Kidney tubule cell (primary cell): ENCODE measurements around the gene GPR143.
A peak's percentile ranks its signal among the peaks of the same experiment; 100 is the strongest.

ENCODE experiments used
- DNase-seq: peaks from one replicate; pipeline ENCODE4 v3.0.0-alpha.2; 2018; ENCODE audit warnings: low spot score

GPR143 gene

DNA sequence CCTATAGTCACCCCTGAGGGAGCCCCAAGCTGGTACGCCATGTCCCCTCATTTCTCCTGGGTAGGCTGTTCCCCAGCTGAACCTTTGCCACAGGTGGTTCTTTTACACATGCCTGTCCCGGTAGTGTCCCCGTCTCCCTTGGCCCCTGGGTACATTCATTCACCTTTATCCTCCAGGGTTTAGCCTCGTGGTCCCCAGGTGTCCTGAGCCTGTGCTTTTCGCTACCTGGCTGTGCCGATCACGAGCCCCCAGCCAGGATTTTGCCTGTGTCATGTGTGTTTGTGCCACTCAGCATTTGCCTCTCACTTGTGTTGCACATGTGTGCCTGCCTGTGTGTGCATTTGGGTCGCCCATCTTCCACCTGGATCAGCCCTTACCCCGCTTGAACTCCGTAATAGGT is 57.6 kb downstream of the GPR143 start:
- no peak for DNase-seq

DNA sequence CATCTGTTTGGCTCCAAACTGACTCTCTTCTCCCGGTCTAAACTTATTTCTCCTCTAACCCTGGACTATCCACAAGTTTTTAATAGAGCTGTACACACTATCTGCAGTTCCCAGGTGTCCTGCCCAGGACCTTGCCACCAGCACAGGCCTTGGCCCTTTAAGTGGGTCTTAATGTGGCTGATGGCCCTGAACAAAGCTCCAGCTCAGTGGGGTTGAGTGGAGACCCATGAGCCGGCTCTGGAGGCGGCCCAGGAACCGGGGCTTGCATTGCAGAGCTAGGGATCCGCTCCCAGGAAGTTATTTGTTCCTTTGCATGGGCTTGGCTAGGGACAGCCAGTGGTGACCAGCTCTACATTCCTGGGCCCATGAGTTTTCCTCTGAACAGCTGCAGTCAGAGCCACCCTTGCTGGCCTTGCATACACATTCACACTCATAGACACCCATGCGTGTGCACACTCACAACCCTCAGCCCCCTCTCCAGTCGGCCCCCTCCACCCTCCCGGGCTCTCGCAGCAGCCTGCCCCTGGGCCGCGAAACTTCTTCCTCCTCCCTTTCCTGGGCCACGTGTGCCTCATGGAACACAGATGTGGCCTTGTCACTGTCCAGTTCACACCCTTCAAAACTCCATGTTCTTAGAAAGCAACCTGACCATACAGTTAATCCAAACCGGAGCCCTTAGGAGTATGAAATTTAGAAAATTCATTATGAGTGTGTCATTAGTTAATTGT is 58.2 kb downstream of the GPR143 start:
- DNase-seq: peak; percentile 21

- no peak for DNase-seq
Measured at GRCh38 chrX:9706421-9706820, 59.2 kb downstream of the GPR143 start.

DNA sequence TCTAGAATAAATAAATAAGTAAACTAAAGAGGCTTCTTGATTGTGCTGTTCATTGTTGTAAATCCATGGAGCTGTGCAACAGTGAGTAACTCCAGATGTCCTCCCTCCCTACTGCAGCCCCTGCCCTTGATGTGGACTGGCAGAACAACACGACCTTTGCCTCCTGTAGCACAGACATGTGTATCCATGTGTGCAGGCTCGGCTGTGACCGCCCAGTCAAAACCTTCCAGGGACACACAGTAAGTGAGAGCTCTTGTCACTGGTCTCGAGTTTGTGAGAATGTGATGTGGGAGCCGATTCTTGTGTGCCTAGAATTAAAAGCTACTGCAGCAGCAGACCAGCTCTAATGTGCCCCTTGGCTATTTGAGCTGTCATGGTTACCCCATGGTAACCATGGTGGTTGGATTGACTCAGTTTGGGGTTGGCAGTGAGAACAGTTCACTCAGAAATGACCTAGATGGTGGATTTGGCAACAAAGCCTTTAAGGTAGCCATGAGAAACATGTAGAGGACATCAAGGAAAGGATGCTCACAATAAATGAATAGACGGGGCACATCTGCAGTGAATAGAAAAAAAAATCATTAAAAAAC is 60.7 kb downstream of the GPR143 start:
- DNase-seq: no peak

GRCh38 chrX:9703406-9703805 is 62.2 kb downstream of the GPR143 start:
- no peak for DNase-seq

GRCh38 chrX:9701790-9702189 is 63.9 kb downstream of the GPR143 start:
- no peak for DNase-seq

GRCh38 chrX:9700555-9700954 is 65.1 kb downstream of the GPR143 start:
- no peak for DNase-seq

GRCh38 chrX:9698576-9698975 is 67.1 kb downstream of the GPR143 start:
- no peak for DNase-seq

GRCh38 chrX:9693307-9694001 is 72.2 kb downstream of the GPR143 start:
- no peak for DNase-seq

GRCh38 chrX:9690046-9690445 is 75.6 kb downstream of the GPR143 start:
- DNase-seq: no peak

DNA sequence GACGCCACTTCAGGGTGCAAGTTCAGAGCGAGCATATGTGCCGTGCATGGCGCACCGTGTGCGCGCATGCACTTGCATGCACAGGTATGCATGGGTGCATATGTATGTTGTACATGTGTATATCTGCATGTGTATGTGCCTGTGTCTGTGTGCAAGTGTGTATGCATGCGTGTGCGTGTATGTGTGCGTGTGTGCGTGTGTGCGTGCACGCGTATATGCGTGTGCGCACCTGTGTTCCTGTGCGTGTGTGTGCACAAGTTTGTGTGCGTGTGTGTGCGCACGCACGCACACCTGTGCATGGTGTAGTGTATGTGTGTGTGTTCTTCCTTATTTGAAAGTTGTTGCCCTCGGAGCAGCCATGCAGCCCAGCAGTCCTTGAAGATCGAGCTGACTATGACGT is 76.8 kb downstream of the GPR143 start:
- no peak for DNase-seq

DNA sequence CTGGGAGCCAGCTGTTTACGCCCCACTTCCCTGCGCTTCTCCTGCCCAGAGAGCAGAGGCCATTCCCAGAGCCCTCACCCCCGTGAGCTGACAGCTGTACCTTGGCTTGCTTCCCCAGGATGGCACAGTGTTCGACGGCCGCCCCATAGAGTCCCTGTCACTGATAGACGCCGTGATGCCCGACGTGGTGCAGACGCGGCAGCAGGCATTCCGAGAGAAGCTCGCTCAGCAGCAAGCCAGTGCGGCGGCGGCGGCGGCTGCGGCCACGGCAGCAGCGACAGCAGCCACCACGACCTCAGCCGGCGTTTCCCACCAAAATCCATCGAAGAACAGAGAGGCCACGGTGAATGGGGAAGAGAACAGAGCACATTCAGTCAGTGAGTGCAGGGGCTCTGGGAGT is 77.7 kb downstream of the GPR143 start:
- no peak for DNase-seq

DNA sequence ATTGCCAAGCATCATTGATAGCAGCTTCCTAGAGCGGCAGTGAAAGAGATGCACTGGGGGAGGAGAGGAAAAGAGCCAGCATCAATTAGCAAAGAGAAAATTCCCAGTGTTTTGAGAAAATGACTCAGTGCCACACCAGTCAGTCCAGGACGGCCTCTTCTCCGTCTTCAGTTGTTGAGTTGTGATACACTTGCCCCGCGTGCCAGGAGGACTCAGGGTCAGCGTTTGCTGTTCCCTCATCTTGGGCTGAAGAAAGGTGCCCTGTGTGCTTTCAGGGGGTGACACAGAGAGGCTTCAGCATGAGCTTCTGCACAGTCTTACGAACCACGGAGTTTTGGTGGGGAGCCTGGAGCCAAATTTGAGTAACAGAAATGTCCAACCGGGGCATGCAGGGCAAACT is 82.3 kb downstream of the GPR143 start:
- no peak for DNase-seq

DNA sequence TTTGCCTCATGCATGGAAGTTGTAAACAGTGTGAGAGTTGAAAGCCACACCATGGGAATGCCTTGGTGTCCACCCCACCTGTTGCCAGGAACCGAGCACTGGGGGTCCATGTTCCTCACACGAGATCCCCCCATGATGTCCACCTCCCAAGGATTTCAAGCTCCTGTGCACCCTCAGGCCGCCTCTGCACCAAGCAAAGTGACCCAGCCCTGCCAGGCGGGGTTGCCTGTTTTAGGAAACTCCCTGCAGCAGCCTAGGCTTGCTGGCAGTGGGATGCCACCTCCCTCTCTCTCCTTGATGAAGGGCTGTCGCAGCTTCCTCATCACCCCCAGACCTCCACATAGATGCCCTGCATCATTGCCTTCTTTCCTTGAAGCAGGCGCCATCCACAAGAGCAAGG is 82.8 kb downstream of the GPR143 start:
- no peak for DNase-seq

GRCh38 chrX:9682456-9682855 is 83.2 kb downstream of the GPR143 start:
- DNase-seq: peak; percentile 8

DNA sequence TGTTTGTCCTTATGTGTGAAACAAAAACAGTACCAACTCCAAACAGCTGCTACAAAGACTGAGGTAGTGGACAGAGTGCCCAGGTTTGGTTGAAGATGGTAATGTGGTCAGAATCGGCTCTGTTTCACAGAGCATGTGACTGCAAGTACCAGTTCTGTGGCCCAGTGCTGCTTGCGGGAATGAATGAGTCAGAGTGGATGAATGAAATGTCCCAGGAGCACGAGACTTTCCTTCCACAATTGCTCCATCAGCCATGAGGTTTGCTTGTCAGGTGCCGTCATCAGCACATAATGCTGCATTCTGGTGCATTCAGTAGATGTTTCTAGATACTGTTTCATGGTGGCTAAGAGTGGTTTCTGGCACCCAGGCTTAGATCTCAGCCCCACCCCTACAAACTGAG is 84.2 kb downstream of the GPR143 start:
- DNase-seq: peak; percentile 72

DNA sequence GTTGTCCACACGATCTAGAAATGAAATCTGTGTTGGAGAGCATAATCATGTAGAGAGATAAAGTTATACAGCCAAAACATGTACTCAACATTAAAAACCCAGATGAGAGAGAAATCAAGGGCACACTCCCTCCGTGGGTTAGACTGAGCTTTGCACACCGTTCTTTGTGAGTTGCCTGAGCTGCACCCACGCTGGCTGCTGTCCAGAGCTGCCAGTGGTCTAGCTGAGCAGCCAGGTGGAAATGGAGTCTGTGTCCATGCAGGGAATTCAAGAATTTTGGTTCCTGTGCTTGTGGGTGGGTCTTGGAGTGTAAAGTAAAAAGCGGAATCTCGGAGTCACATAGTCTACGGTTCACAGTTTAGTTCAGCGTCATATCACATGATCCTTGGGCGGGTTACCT is 84.6 kb downstream of the GPR143 start:
- peak; percentile 35 for DNase-seq

- no peak for DNase-seq
Measured at GRCh38 chrX:9678215-9678965, 87.3 kb downstream of the GPR143 start.

DNA sequence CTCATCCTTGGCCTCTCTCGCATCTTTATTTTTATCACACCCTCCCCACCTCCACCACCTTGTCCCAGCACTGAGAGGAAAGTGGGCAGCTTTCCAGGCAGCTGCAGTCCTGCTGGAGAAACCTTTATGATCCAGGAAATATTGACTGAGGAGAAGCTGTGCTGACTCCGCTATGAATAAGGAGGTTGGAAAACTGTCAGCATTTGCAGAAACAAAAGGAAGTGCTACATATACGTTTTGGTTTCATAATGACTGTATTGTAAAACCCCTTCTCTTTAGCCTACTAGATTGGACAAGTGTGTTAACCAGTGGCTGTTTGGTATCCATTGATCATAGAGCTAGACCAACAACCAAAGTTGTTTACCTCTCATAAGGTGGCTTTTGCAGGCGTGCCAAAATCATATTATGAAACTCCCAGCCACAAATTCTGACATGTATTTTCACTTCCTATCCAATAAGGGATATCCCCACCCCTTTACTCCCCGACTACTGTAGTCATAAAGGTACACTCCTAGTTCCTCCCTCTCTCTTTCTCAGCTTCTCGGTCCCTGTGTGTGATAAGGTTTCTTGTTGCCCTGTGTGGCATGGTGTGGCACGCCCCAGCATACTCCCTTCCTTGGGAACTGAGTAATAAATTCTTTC is 88.4 kb downstream of the GPR143 start:
- peak; percentile 27 for DNase-seq

- no peak for DNase-seq
Measured at GRCh38 chrX:9676738-9677097, 88.9 kb downstream of the GPR143 start.

DNA sequence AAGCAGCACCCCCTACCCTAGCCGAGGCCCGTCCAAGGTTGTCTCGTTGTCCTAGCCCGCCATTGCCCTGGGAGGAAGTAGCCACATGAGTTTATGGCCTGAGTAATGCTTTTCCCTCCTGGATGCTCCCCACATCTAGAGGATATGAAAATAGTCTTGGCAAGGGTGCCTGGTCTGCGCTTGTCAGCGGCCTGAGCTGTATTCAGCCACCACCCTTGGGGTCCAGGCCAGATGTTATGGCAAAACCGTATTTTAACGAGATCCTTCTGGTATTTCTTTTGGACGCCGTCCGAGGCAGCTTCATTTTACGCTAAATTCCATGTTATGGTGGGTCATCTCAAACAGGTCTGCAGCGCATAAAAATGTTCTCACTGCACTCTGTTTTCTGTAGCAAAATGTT is 89.3 kb downstream of the GPR143 start:
- no peak for DNase-seq
